Gastrocnemius medialis (tissue), 4 donors: ENCODE measurements around the gene ZSCAN5C. TPM values are rescaled to one million over a fixed set of nuclear protein-coding genes. Genes with fewer than 3 reads are reported as not detected.
"Not testable (repeated sequence)": the region's sequence is repeated elsewhere in the genome, so short reads cannot be mapped to it uniquely, and the experiment has no call there.

ENCODE experiments used
- ATAC-seq, 2 donors: fragments of 150-250 bp; one replicate each; pipeline ENCODE4 v1.9.1; 2016
- DNase-seq, 2 donors: peaks; one replicate each; pipeline ENCODE4 v3.0.0-alpha.2; 2019
- H3K27ac ChIP-seq, 4 donors: fragments of 200-600 bp; sonication (generic); 1 replicate in 1 of 4; 2 replicates in 3 of 4; pipeline ENCODE4 v1.5.1; 2016 to 2018; ENCODE audit warnings: mild to moderate bottlenecking in 2 of 4, moderate library complexity in 1 of 4
- H3K27me3 ChIP-seq, 3 donors: fragments of 200-600 bp; sonication (generic) in 2 of 3; 1 replicate in 1 of 3; 2 replicates in 2 of 3; pipeline versions ENCODE4 v1.5.1 to v1.6.0; 2016 to 2019; ENCODE audit warnings: mild to moderate bottlenecking in 1 of 3, moderate library complexity in 1 of 3
- H3K36me3 ChIP-seq, 2 donors: fragments of 200-600 bp; sonication (generic) in 1 of 2; one replicate each; pipeline ENCODE4 v1.5.1; 2017 to 2018
- H3K4me1 ChIP-seq, 2 donors: fragments of 200-600 bp; sonication (generic) in 1 of 2; one replicate each; pipeline ENCODE4 v1.5.1; 2016 to 2017; ENCODE audit warnings: mild to moderate bottlenecking in 2 of 2
- H3K4me3 ChIP-seq, 4 donors: fragments of 200-600 bp; sonication (generic) in 3 of 4; 1 replicate in 1 of 4; 2 replicates in 3 of 4; pipeline ENCODE4 v1.5.1; 2016 to 2019; ENCODE audit warnings: mild to moderate bottlenecking in 2 of 4
- H3K9me3 ChIP-seq, 3 donors: fragments of 200-600 bp; sonication (generic) in 2 of 3; 1 replicate in 1 of 3; 2 replicates in 2 of 3; pipeline ENCODE4 v1.5.1; 2016 to 2019
- POLR2A ChIP-seq, 2 donors: fragments of 450-650 bp; IDR thresholded peaks; one replicate each; pipeline ENCODE4 v1.6.1; 2017; ENCODE audit warnings: antibody characterized with exemption in 2 of 2, mild to moderate bottlenecking in 2 of 2, moderate library complexity in 2 of 2
- in situ Hi-C, 4 donors: fragments of 200-750 bp; cut with MboI; loops; one replicate each; pipeline versions ENCODE4 v1.15.0 to v1.8.0; 2017; ENCODE audit warnings: low sequenced_read_pairs in 4 of 4
- intact Hi-C: fragments of 100-400 bp; cut with DNase I; formaldehyde crosslinking; loops from one replicate; pipeline ENCODE4 v1.15.1; 2023; ENCODE audit warnings: low total_unique reads
- total RNA-seq, 4 donors: library from RNA; depleted of rRNA; stranded (reverse); fragments of >200 nt; gene quantifications; one replicate each; pipeline versions ENCODE4 v1.1.0 to v1.2.3, GENCODE V29; 2016
- TF ChIP-seq, protein P1 (sequence below), 5 experiments: fragments of 450-650 bp in 3 of 5; fragments of 200-600 bp in 2 of 5; sonication (generic) in 2 of 5; IDR thresholded peaks in 4 of 5; conservative IDR thresholded peaks in 1 of 5; 1 replicate in 4 of 5; 2 replicates in 1 of 5; pipeline ENCODE4 v1.5.1; 2016 to 2019; ENCODE audit warnings: antibody characterized with exemption in 5 of 5, mild to moderate bottlenecking in 3 of 5, moderate library complexity in 3 of 5

Gene ZSCAN5C
- total RNA-seq, 4 donors from 2014 or later: not detected

DNA sequence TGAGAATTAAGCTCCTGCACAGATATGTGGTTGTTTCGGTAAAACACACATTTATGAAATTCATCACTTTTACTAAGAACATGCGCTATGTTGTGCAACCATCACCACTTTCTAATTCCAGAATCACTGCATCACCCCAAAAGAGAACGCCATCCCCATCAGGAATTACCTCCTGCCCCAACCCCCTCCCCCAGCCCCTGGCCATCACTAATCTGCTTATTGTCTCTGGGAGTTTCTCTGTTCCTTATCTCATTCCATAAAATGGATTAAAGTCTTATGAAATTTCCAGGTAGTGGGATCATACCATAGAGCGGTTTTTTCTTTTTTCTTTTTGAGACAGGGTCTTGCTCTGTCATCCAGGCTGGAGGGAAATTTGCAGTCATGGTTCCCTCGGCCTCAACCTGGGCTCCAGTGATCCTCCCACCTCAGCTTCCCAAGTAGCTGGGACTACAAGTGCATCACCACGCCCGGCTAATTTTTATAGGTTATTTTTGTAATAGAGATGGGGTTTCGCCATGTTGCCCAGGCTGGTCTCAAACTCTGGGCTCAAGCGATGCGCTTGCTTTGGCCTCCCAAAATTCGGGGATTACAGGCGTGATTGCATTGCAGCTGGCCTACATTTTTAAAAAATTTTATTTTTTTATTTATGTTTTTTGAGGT, 8.0 kb upstream of the ZSCAN5C start:
- H3K27ac ChIP-seq: no peak overlapping the region
- no peak overlapping the region for H3K4me3 ChIP-seq
- H3K36me3 ChIP-seq: no peaks in the 10 kb centered on the region
- no peaks in the 10 kb centered on the region for H3K9me3 ChIP-seq
- no peaks in the 10 kb centered on the region for H3K27me3 ChIP-seq
- in situ Hi-C loops: no loop called here
- DNase-seq (no peak), ATAC-seq (no peak)
- no peak for TF ChIP-seq POLR2A (IDR thresholded peaks at IDR 0.05)
- TF ChIP-seq, protein P1, sequence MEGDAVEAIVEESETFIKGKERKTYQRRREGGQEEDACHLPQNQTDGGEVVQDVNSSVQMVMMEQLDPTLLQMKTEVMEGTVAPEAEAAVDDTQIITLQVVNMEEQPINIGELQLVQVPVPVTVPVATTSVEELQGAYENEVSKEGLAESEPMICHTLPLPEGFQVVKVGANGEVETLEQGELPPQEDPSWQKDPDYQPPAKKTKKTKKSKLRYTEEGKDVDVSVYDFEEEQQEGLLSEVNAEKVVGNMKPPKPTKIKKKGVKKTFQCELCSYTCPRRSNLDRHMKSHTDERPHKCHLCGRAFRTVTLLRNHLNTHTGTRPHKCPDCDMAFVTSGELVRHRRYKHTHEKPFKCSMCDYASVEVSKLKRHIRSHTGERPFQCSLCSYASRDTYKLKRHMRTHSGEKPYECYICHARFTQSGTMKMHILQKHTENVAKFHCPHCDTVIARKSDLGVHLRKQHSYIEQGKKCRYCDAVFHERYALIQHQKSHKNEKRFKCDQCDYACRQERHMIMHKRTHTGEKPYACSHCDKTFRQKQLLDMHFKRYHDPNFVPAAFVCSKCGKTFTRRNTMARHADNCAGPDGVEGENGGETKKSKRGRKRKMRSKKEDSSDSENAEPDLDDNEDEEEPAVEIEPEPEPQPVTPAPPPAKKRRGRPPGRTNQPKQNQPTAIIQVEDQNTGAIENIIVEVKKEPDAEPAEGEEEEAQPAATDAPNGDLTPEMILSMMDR (IDR thresholded peaks at IDR 0.05 in 4 of 5, conservative IDR thresholded peaks at IDR 0.05 in 1 of 5): no peak
- intact Hi-C loops: no loop called here
- no peaks in the 10 kb centered on the region for H3K4me1 ChIP-seq

DNA sequence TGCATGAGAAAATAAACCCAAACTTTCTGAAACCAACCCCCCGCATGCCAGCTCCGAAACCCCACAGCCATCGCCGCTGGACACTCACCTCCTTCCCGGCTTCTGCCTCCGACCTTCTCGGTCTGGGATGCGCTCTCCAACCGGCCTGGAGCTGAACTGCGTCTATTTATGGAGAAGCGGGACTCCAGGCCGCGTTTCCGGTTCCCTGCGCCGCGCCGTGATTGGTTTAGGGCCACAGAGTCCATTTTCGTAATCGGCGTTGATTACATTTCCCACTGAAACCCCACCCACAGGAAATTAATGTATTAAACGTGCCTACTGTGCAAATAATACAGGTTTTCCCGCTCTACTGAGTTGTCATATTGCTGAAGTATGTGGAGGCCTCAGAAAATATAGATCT, 4.4 kb upstream of the ZSCAN5C start, which contains the start of gene ZSCAN5B:
Gene ZSCAN5B, minus strand, starts transcription at position 138 of the 400 bp plus-strand sequence. CDS start 4,731 bp downstream, outside the sequence.
- H3K27ac ChIP-seq, DNase-seq, intact Hi-C loops, H3K36me3 ChIP-seq, H3K4me1 ChIP-seq, in situ Hi-C loops, H3K27me3 ChIP-seq, H3K4me3 ChIP-seq, H3K9me3 ChIP-seq, ATAC-seq: not testable (repeated sequence)

DNA sequence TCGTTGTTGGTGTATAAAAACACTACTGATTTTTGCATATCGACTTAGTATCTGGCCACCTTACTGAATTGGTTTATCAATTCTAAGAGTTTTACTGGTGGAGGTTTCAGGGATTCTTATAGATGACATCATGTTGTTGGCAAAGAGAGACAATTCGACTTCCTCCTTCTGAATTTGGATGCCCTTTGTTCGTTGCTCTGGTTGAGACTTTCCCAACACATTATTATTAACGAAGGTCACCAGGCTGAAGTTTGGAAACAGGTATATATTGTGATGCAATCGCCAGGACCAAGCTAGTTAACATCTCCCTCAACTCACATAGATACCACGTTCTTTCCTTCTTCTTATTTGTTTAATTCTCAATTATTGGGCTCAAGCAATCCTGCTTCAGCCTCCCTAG, 2.4 kb upstream of the ZSCAN5C start:
- no peak overlapping the region for H3K27ac ChIP-seq
- intact Hi-C loops (no loop called here), in situ Hi-C loops (no loop called here)
- no peaks in the 10 kb centered on the region for H3K36me3 ChIP-seq
- no peaks in the 10 kb centered on the region for H3K27me3 ChIP-seq
- H3K9me3 ChIP-seq: no peaks in the 10 kb centered on the region
- DNase-seq (no peak), ATAC-seq (no peak)
- H3K4me1 ChIP-seq: no peaks in the 10 kb centered on the region
- H3K4me3 ChIP-seq: no peak overlapping the region
- no peak for TF ChIP-seq POLR2A (IDR thresholded peaks at IDR 0.05)
- TF ChIP-seq, protein P1 (IDR thresholded peaks at IDR 0.05 in 4 of 5, conservative IDR thresholded peaks at IDR 0.05 in 1 of 5): no peak

DNA sequence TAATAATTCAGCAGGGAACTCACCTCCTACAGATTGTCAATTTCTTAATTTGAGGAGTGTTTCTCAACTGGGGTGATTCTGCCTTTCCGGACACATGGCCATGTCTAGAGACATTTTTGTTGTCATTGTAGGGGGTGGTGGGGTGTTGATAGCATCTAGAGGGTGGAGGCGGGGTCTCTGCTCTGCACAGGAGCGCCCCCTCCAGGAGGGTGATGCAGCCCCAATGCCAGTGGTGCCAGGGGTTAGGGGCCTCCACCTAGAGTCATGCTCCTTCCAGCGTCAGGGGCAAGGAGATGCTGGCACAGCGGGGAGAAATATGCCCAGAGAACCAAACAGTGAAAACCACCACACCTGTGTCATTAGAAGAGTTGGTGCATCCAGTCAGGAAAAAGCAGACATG, 5.5 kb downstream of the ZSCAN5C start:
- H3K36me3 ChIP-seq, H3K9me3 ChIP-seq, in situ Hi-C loops, intact Hi-C loops, ATAC-seq, H3K27me3 ChIP-seq, DNase-seq, H3K27ac ChIP-seq, H3K4me1 ChIP-seq, H3K4me3 ChIP-seq: not testable (repeated sequence)

GRCh38 chr19:56209091-56209490, 7.0 kb downstream of the ZSCAN5C start:
- in situ Hi-C loops (no loop called here), intact Hi-C loops (no loop called here)
- Histone ChIP-seq H3K36me3 (no peaks in the 10 kb centered on the region), H3K4me1 (no peaks in the 10 kb centered on the region), H3K9me3 (no peaks in the 10 kb centered on the region), H3K27ac (no peak overlapping the region), H3K27me3 (no peaks in the 10 kb centered on the region), H3K4me3 (no peak overlapping the region)
- no peak for DNase-seq
- TF ChIP-seq POLR2A (IDR thresholded peaks at IDR 0.05): no peak
- TF ChIP-seq, protein P1 (IDR thresholded peaks at IDR 0.05 in 4 of 5, conservative IDR thresholded peaks at IDR 0.05 in 1 of 5): no peak
- no peak for ATAC-seq

- H3K9me3 ChIP-seq, H3K4me3 ChIP-seq, H3K27ac ChIP-seq, H3K4me1 ChIP-seq, in situ Hi-C loops, DNase-seq, ATAC-seq, intact Hi-C loops, H3K36me3 ChIP-seq, H3K27me3 ChIP-seq: not testable (repeated sequence)
Observed at GRCh38 chr19:56210036-56210435, 8.0 kb downstream of the ZSCAN5C start.
